Right ventricle myocardium inferior (tissue), 1 donor: ENCODE data around the gene RGP1. TPM values are rescaled to one million over a fixed set of nuclear protein-coding genes. Genes with fewer than 3 reads are reported as not detected.

Experiments used
- ATAC-seq: fragments of 200-7000 bp; cut with Tn5 transposase; one replicate; pipeline ENCODE4 v1.9.1; 2020; ENCODE audit warnings: mild to moderate bottlenecking, moderate library complexity
- DNase-seq: peaks from one replicate; pipeline ENCODE4 v3.0.0; 2021; ENCODE audit errors: missing footprints
- intact Hi-C: fragments of 100-400 bp; cut with DNase I; formaldehyde crosslinking; loops from one replicate; pipeline ENCODE4 v1.11.0; 2022
- total RNA-seq: library from RNA; stranded (reverse); fragmentation: NEBNext Ultra II Directional; extraction: Animal tissue kit (Norgen Biotek cat#: 25700); gene quantifications from one replicate; pipeline ENCODE4 v1.2.1, GENCODE V29; 2021
- donor health status: DM: no; HTN: yes; CAD: no; lungs with severe emphysema.

The RGP1 gene
- total RNA-seq, 1 donor from 2014 or later = 29.0 TPM

- DNase-seq (no peak), ATAC-seq (no peak)
- intact Hi-C loops = no loop called here
Observed at GRCh38 chr9:35717132-35717870, 31.8 kb upstream of the RGP1 start.

DNA sequence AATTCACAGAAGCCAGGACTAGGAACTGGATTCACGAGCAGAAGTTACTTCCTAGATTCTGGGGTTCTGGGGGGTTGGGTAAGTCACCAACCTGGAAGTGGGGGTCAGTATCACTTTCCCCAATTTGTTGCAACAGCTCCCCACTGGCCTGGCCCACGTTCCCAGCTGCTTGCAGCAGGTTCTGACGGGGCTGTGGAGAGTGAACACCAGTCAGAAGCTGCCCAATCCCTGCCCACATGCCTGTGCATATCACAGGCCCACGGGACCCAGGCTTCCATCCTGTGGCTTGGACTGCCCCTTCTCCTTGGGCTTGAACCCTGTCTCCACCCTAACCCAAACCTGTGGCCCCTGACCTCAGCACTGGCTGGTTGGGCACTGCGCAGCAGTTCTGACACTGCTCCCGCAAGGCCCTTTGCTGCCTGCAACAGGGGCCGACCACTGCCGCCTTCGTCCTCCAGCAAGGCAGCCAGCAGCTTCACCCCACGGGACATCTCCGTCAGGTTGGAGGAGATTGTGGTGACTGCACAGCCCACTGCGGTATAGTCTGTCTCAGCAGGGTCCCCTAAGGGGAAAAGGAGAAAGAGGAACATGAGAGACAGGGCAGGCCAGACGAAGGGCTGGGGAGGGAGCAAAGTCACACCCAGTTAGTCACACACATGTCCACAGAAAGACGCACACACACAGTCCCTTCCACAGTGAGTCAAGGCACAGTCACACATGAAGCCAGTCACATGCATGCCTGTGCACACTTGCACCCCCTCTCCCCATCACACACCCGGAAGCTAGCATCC lies 30.2 kb upstream of the RGP1 start:
- DNase-seq = no peak
- intact Hi-C loops = no loop called here
- ATAC-seq = no peak

DNA sequence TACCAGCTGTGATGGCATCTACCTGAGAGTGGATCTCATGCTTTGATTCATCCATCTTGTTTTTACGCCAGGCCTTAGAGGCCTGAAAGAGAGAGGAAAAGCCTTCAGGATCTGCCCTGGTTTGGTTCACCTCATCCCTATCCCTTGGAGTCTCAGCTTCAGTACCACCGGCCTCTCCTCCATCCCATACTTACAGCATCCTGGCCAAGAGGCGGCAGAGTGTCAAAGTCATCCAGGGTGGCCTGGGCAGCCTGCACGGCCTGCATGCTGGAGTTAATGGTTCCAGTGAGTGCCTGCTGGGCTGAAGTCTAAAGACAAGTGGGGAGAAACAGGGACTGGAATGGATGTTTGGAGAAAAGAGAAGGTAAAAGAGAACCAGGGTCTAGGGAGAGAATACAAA lies 29.5 kb upstream of the RGP1 start:
- DNase-seq (no peak), ATAC-seq (no peak)
- intact Hi-C loops = no loop called here

DNA sequence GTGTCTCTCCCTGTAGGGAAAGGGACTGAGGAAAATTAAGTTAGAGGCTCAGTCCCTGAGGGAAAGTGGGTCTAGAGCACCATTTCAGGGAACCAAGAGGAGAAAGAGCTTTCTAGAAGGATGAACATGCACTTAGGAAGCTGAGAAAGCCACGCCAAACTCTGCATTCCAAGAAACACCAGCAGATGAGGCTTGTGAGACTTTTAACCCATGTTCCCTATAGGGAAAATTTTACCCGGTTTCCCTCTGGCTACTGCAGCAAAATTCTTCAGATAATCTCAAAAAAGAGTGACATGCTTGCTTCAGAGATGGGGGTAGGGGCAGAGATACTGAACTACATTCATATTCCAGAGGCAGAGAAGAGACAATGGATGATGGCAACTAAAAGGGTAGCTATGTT lies 25.7 kb upstream of the RGP1 start:
- intact Hi-C loops = no loop called here
- no peak for DNase-seq
- ATAC-seq = no peak

DNA sequence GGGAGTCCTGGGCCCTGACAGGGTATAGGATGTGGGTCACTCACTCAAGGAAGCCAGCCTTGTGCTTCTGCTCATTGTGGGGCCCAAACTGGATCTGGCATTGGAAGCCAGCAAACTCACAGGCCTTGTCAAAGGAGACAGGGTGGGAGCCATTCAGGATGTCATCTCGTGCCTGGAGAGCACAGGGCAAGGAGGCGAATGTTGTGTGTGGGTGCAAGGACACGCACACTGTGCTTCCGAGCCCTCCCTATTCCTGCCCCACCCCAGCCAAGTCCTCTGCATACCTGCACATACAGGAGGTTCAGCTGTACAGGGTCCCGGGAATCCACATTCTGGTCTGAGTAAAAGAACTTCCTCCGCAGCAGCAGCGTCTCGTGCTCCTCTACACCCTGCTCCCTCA lies 25.2 kb upstream of the RGP1 start:
- intact Hi-C loops = no loop called here
- ATAC-seq (no peak), DNase-seq (no peak)

GRCh38 chr9:35725362-35725761 lies 23.7 kb upstream of the RGP1 start:
- intact Hi-C loops = loop anchor here (5.0 kb wide), 1 partner anchor 33 kb away; no protein-coding TSS in a partner anchor
- no peak for DNase-seq
- no peak for ATAC-seq

DNA sequence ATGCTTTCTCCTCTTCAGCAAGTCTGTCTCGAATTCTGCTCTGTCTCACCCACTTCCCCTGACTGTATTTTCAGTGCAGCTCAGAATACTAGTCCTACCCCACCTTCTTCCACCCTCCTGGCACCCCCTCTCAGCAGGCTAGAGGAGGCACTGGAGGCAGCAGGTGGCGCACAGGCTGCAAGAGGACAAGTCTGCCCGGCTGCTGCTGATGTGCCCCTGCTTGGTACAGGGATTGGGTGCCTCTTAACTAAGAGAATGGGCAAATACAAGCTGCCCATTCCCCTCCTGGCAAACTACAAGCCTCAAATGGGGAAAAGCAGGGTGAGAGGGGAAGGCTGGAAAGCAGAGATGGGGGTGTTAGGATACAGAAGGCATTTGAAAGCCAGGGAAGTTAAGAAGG lies 22.2 kb upstream of the RGP1 start:
- ATAC-seq = peak; percentile 27
- DNase-seq = no peak
- intact Hi-C loops = loop anchor here (5.0 kb wide), 1 partner anchor 35 kb away; no protein-coding TSS in a partner anchor

GRCh38 chr9:35727676-35728040 lies 21.4 kb upstream of the RGP1 start:
- DNase-seq (no peak), ATAC-seq (no peak)
- intact Hi-C loops = loop anchor here (5.0 kb wide), 1 partner anchor 35 kb away; no protein-coding TSS in a partner anchor

DNA sequence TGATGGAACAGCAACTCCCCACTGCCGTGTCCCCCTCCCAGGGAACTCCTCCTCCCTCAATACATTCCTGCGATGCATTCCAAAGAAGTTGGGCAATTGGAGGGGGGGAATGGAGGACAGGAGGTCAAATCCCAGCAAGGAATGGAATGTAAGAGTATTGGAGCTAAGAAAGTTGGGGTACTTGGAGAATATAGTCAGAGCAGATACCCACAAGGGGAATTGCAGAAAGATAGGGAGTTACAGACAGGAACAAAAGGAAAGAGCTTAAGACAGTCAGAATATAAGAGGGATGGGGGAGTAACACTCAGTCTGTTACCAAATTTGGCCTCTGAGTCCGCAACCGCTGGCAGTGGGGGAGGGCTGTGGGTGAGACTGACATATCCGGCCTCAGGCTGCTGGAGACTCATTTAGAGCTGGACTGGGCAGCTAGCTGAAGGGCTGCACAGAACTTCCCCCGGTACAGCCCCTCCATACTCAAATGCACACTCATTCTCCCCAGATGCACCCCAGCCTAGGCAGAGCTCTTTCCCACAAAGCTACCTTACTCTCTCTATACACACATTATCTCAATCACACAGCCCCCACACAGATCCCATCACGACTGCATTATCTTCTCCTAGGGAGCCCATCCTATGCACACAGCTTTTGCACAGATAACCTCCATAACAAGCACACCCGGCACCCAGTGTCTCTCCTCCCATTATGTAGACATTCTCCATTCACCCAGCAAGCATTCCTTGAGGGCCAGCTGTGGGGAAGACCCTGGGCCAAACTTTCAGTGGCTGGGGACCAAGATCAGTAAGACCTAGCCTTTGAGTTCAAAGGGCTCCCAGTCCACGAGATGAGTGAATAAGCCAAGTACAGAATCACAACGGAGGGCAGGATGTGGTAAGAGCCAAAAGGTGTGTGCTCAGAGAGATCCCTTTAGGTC lies 20.8 kb upstream of the RGP1 start:
- DNase-seq (peak; percentile 89), ATAC-seq (peak; percentile 24)
- intact Hi-C loops = loop anchor here (5.0 kb wide), 1 partner anchor 36 kb away; no protein-coding TSS in a partner anchor

GRCh38 chr9:35729101-35729500 lies 20.0 kb upstream of the RGP1 start:
- ATAC-seq (no peak), DNase-seq (no peak)
- intact Hi-C loops = loop anchor here (5.0 kb wide), 1 partner anchor 37 kb away; no protein-coding TSS in a partner anchor

DNA sequence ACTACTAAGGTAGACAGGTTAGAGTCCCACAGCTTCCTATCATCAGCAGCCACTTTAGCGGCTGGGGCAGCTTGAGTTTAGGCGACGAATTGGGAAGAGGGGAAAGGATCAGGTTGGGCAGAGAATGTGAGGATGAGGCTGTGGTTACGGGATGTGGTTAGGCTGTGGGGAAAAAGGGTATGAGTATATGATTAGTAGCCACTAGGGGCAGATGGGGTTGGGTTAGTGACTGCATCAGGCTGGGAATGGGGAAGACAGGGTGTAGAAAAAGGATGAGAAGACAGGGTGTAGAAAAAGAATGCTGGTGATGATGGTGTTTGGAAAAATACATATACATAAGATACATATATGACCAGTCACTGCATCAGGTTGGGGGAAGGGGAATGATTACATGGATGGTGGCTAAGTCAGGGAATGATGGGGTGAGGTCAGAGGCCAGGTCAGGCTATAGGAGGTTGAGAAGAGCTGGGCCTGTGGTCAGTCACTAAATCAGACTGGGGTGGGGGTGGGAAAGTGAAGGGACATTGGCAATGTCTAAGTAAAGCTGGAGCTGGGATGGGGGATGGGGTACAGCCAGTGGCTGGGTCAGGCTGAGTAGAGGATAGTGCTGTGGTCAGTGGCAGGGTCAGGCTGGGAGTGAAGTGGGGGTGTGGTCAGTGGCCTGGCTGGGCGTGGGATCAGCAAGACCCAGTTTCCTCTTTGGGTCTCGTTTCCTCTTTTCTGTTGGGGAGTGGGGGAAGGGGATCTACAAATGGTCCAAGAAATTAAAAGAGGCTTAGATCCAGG lies 19.2 kb upstream of the RGP1 start:
- ATAC-seq (no peak), DNase-seq (peak; percentile 86)
- intact Hi-C loops = loop anchor here (2.0 to 5.0 kb wide), 3 partner anchors 38 to 97 kb away; partner anchors contain the start of genes CCDC107, FAM221B, RMRP and TMEM8B

- DNase-seq = no peak
- intact Hi-C loops = loop anchor here (2.0 to 5.0 kb wide), 2 partner anchors 72 to 97 kb away; partner anchors contain the start of genes CCDC107, FAM221B, RMRP and TMEM8B
- ATAC-seq = no peak
Observed at GRCh38 chr9:35730486-35730854, 18.6 kb upstream of the RGP1 start.

DNA sequence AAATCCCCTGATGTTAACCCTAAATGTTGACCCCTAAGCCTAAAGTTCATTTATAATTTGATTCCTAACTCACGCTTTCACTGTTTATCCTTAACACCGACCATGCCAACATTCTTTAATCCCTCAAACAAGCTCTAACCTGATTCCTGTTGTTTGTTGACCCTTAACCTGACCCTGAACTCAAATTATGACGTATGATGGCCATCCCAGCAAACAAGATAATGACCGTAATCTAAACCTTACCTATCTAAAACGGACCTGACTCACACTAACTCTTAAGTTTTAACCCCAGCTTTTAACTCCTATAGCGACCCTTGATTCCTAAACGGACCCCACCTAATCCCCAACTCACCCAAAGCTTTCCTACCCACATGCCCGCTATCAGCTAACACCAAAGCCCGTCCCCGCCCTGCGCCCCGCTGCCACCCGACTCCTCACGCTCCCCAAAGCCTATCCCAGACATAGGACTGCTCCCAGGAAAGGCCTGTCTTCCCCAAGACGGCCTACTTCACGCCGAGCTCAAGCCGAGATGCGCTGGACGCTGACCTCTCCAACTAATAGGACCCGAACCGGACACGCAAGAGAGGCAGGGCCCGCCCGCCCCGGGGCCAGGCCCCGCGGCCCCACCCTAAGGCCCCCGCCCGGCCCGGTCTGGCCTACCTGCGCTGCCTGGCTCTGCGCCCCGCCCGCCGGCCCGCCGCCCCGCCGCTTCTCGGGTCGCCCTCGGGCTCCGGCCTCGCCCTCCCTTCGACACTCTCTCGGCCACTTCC lies 17.5 kb upstream of the RGP1 start:
- no peak for ATAC-seq
- DNase-seq = no peak
- intact Hi-C loops = loop anchor here (2.0 to 5.0 kb wide), 3 partner anchors 17 to 96 kb away; partner anchors contain the start of genes CCDC107, FAM221B, GBA2 and RGP1

GRCh38 chr9:35732185-35732799 lies 16.8 kb upstream of the RGP1 start, which contains the start of the genes CREB3 and TLN1:
CREB3 (plus strand) TSS chr9:35732666; CDS start chr9:35732773, 107 bp downstream.
TLN1 (minus strand) TSS chr9:35732195; CDS start chr9:35725694, 6,501 bp downstream.
- intact Hi-C loops = loop anchor here (2.0 to 5.0 kb wide), 2 partner anchors 17 to 95 kb away; partner anchors contain the start of genes FAM221B, GBA2, RGP1 and TMEM8B
- ATAC-seq (peak; percentile 94), DNase-seq (peak; percentile 99)

DNA sequence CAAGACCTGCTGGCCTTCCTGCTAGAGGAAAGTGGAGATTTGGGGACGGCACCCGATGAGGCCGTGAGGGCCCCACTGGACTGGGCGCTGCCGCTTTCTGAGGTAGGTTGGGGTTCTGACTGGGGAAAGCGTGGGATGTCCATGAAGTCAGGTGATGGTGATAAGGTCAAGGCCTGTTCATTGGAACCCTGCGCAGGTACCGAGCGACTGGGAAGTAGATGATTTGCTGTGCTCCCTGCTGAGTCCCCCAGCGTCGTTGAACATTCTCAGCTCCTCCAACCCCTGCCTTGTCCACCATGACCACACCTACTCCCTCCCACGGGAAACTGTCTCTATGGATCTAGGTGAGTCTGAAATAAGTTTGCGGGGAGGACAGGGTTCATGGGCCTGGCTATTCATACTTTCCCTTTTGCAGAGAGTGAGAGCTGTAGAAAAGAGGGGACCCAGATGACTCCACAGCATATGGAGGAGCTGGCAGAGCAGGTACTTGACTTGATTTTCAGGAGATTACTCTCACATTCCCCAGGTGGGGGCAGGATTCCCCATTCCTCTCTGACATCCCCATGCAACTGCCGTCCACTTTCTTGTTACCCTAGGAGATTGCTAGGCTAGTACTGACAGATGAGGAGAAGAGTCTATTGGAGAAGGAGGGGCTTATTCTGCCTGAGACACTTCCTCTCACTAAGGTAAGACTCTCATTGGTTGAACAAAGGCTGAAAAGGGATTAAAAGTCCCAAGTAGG lies 16.1 kb upstream of the RGP1 start:
- intact Hi-C loops = loop anchor here (2.0 to 5.0 kb wide), 2 partner anchors 16 to 94 kb away; partner anchors contain the start of genes FAM221B, GBA2, RGP1 and TMEM8B
- DNase-seq = no peak
- no peak for ATAC-seq

DNA sequence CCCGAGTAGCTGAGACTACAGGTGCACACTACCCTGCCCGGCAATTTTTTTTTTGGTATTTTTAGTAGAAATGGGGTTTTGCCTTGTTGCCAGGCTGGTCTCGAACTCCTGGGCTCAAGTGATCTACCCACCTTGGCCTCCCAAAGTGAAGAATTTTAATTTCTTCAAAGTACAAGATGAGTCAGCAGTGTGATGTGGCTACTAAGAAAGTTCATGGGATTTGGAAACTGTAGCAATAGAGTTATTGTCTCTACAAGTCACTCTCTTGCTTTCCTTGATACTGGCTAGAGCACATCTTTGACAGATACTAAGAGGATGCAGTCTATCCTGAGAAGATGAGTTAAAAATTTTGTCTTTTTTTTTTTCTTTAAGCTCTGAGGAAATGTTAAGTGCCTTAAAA lies 15.0 kb upstream of the RGP1 start:
- no peak for ATAC-seq

More for the DNA sequence above, 15.0 kb upstream of the RGP1 start:
- intact Hi-C loops = loop anchor here (5.0 kb wide), 1 partner anchor 93 kb away; the partner anchor contains the start of genes FAM221B and TMEM8B
- DNase-seq = no peak
